T47D (cell line): ENCODE results near the gene SNX33.
"Not testable (repeated sequence)": the region's sequence is repeated elsewhere in the genome, so short reads cannot be mapped to it uniquely, and the experiment has no call there.

Source experiments
- DNase-seq, 2 experiments: peaks; one replicate each; pipeline versions ENCODE4 v3.0.0 to v3.0.0-alpha.2; 2011 to 2012; ENCODE audit warnings: low read depth in 1 of 2, low spot score in 1 of 2
- JUND ChIP-seq: IDR thresholded peaks from 2 replicates; pipeline ENCODE4 v1.6.1; 2012; ENCODE audit warnings: low read depth
- in situ Hi-C: cut with HindIII; loops from 2 replicates; pipeline ENCODE4 v1.10.0; 2016; ENCODE audit warnings: low sequenced_read_pairs, low pct_unique_long_range_greater_than_20kb

SNX33 gene

DNA sequence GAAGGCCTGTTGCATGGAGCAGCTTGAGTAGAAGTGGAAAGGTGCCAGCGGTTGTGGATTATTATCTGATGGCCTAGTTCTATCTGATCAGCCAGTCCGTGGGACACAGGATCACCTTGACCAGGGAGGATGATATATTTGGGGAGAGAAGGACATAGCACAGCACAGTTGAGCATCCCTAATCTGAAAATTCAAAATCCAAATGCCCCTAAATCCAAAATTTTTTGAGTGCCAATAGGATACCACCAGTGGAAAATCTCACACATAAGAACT, 58.9 kb downstream of the SNX33 start:
- DNase-seq: no peak
- no peak for TF ChIP-seq JUND
- in situ Hi-C loops: no loop called here

DNA sequence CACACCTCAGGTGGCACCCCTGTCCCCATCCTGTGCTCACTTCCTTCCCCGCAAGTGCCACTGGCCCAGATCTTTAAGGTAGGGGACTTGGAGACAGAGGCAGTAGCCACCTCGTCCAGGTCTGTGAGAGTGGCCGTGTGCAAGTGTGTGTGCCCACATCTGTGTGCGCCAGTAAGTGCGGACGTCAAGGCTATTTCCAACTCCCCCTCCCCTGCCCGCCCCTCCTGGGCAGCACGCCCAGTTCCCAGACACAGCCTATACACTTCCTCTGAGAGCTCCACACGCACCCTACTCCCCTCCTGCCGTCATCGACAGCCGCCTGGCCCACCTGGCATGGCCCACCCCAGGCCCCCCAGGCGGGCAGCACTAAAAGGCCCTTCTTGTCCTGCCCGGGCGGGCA, 61.7 kb downstream of the SNX33 start:
- DNase-seq, in situ Hi-C loops: not testable (repeated sequence)

DNA sequence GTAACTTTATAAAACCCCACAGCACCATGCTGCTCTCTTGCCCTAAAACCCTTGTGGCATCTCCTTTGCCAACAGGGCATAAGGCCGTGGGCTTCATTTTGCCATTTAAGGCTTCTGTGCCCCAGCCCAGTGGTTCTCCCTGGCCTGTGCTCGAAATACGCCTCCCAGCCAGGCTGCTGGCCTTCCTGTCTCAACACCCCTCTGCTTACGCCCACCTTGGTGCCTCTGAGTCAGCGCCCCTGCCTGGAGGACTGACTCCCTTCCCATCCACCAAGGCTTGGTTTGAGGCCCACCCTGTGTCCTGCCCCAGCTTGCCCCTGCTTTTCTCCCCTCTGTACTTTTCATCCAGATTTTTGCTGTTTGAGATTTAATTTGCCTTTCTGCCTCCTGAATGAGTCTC, 63.2 kb downstream of the SNX33 start:
- DNase-seq, in situ Hi-C loops: not testable (repeated sequence)

- in situ Hi-C loops: not testable (repeated sequence)
These were observed 63.8 kb downstream of the SNX33 start for GRCh38 chr15:75711495-75711894.

More at GRCh38 chr15:75711495-75711894, 63.8 kb downstream of the SNX33 start:
- not testable (repeated sequence) for DNase-seq
